ENCODE results near the gene RAPGEF4. TPM values are rescaled to one million over a fixed set of nuclear protein-coding genes. Genes with fewer than 3 reads are reported as not detected.

The RAPGEF4 gene
- total RNA-seq, 1 experiment from 2014 or later = 1.4 TPM

- no peak overlapping the region for H3K18ac ChIP-seq (ENCODE audit: insufficient read length, low read depth, low read length)
- no peaks in the 10 kb centered on the region for H4K20me1 ChIP-seq (ENCODE audit: control insufficient read depth, insufficient read depth, insufficient read length)
- H3K4me2 ChIP-seq (ENCODE audit: insufficient read depth, insufficient read length, low read length) = no peak overlapping the region
- Mint-ChIP-seq H3K4me3 (no peak overlapping the region), H3K27me3 (ENCODE audit: low read depth) (no peaks in the 10 kb centered on the region), H3K27ac (no peak overlapping the region), H3K36me3 (ENCODE audit: insufficient read depth in 1 of 3, low read depth in 3 of 3) (peaks cover 0 to 12% (median 3%) of the 10 kb centered on the region in 3 experiments; a peak in 4 of 7 replicates), H3K9me3 (peaks cover 11 to 12% of the 10 kb centered on the region in 2 experiments), H3K4me1 (no peaks in the 10 kb centered on the region)
- H3K9ac ChIP-seq (ENCODE audit: extremely low read depth, insufficient read length, low read length) = no peak overlapping the region
- no peak overlapping the region for H3K4ac ChIP-seq (ENCODE audit: low read depth, low read length)
- no peaks in the 10 kb centered on the region for H3K27me3 ChIP-seq (ENCODE audit: insufficient read depth, low read length)
- TF ChIP-seq, protein P1, sequence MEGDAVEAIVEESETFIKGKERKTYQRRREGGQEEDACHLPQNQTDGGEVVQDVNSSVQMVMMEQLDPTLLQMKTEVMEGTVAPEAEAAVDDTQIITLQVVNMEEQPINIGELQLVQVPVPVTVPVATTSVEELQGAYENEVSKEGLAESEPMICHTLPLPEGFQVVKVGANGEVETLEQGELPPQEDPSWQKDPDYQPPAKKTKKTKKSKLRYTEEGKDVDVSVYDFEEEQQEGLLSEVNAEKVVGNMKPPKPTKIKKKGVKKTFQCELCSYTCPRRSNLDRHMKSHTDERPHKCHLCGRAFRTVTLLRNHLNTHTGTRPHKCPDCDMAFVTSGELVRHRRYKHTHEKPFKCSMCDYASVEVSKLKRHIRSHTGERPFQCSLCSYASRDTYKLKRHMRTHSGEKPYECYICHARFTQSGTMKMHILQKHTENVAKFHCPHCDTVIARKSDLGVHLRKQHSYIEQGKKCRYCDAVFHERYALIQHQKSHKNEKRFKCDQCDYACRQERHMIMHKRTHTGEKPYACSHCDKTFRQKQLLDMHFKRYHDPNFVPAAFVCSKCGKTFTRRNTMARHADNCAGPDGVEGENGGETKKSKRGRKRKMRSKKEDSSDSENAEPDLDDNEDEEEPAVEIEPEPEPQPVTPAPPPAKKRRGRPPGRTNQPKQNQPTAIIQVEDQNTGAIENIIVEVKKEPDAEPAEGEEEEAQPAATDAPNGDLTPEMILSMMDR (conservative IDR thresholded peaks at IDR 0.05) = no peak
- no peak overlapping the region for H2BK12ac ChIP-seq (ENCODE audit: insufficient read length, low read depth, low read length)
- H3K4me1 ChIP-seq (ENCODE audit: insufficient read depth, low read length) = no peaks in the 10 kb centered on the region
- no peak overlapping the region for H3K14ac ChIP-seq (ENCODE audit: insufficient read depth, low read length)
- no peak overlapping the region for H2BK15ac ChIP-seq (ENCODE audit: low read depth, low read length)
- H3K79me1 ChIP-seq (ENCODE audit: insufficient read depth, low read depth, low read length, poor library complexity, severe bottlenecking) = no peaks in the 10 kb centered on the region
- no peak overlapping the region for H3K23ac ChIP-seq (ENCODE audit: insufficient read length, low read depth, low read length)
- H3K9me3 ChIP-seq (ENCODE audit: control insufficient read depth, low read depth, low read length) = no peaks in the 10 kb centered on the region
- H3K23me2 ChIP-seq (ENCODE audit: insufficient read length, low read depth, low read length, poor library complexity, severe bottlenecking) = no peaks in the 10 kb centered on the region
- H3T11ph ChIP-seq (ENCODE audit: low read length) = no peak overlapping the region
- H2BK120ac ChIP-seq (ENCODE audit: low read depth, low read length, poor library complexity, severe bottlenecking) = no peak overlapping the region
- H4K5ac ChIP-seq (ENCODE audit: insufficient read length, low read depth, low read length) = no peak overlapping the region
- H4K8ac ChIP-seq (replicated peaks; ENCODE audit: insufficient read length, low read depth, low read length) = no peak overlapping the region
- no peak overlapping the region for H2BK5ac ChIP-seq (ENCODE audit: insufficient read length, low read length)
- H4K91ac ChIP-seq (ENCODE audit: insufficient read length, low read depth, low read length) = no peak overlapping the region
- no peak overlapping the region for H2BK20ac ChIP-seq (ENCODE audit: low read depth, low read length, poor library complexity, severe bottlenecking)
- H3K27ac ChIP-seq (ENCODE audit: insufficient read length, low read depth, low read length) = no peak overlapping the region
- no peak for DNase-seq
- no peak overlapping the region for H2AK5ac ChIP-seq (ENCODE audit: insufficient read length, low read length)
- no peak overlapping the region for H3K56ac ChIP-seq (ENCODE audit: insufficient read length, low read depth, low read length)
- H2AFZ ChIP-seq (ENCODE audit: low read length) = no peak overlapping the region
- H3K79me2 ChIP-seq (ENCODE audit: insufficient read depth, low read length) = no peaks in the 10 kb centered on the region
Observed at GRCh38 chr2:172855588-172855987, 119.9 kb downstream of the RAPGEF4 start.
